A549 (cell line): Measurements from ENCODE around the gene MCRIP1.

Source experiments
- EP300 ChIP-seq, 2 experiments: fragments of >200 bp; sonication (Bioruptor Twin); formaldehyde crosslinking; IDR thresholded peaks; 2 replicates in 1 of 2; 3 replicates in 1 of 2; pipeline ENCODE4 v1.6.1; 2016 to 2017
- POLR2A ChIP-seq: IDR thresholded peaks from 2 replicates; pipeline ENCODE4 v1.6.1; 2012; ENCODE audit warnings: mild to moderate bottlenecking, low read length
- TF ChIP-seq, protein P1 (sequence below): fragments of >200 bp; sonication (Bioruptor Twin); formaldehyde crosslinking; IDR thresholded peaks from 3 replicates; pipeline ENCODE4 v1.5.1; 2016

DNA sequence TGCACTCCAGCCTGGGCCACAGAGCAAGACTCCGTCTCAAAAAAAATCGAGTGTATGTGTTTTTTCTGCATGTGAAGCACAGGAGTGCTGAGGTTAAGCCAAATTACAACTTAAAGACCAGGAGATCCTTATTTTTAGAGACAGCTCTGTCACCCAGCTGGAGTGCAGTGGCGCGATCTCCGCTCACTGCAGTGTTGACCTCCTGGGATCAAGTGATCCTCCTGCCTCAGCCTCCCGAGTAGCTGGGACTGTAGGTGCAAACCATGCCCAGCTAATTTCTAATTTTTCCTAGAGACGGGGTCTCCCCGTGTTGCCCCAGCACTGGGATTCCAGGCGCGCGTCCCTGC, 9.3 kb upstream of the MCRIP1 start:
- TF ChIP-seq, protein P1, sequence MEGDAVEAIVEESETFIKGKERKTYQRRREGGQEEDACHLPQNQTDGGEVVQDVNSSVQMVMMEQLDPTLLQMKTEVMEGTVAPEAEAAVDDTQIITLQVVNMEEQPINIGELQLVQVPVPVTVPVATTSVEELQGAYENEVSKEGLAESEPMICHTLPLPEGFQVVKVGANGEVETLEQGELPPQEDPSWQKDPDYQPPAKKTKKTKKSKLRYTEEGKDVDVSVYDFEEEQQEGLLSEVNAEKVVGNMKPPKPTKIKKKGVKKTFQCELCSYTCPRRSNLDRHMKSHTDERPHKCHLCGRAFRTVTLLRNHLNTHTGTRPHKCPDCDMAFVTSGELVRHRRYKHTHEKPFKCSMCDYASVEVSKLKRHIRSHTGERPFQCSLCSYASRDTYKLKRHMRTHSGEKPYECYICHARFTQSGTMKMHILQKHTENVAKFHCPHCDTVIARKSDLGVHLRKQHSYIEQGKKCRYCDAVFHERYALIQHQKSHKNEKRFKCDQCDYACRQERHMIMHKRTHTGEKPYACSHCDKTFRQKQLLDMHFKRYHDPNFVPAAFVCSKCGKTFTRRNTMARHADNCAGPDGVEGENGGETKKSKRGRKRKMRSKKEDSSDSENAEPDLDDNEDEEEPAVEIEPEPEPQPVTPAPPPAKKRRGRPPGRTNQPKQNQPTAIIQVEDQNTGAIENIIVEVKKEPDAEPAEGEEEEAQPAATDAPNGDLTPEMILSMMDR = no peak
- TF ChIP-seq POLR2A = no peak
- TF ChIP-seq EP300 (IDR thresholded peaks at IDR 0.05) = no peak
